Ishikawa (cell line): ENCODE measurements around the gene RNF227.

Experiments
- CEBPB ChIP-seq: IDR thresholded peaks from 2 replicates; pipeline ENCODE4 v1.6.1; 2012
- CREB1 ChIP-seq: IDR thresholded peaks from 2 replicates; pipeline ENCODE4 v1.6.1; 2012; ENCODE audit warnings: low read depth
- EGR1 ChIP-seq: IDR thresholded peaks from 2 replicates; pipeline ENCODE4 v1.6.1; 2012
- EP300 ChIP-seq: IDR thresholded peaks from 2 replicates; pipeline ENCODE4 v1.6.1; 2012; ENCODE audit warnings: borderline replicate concordance
- FOXM1 ChIP-seq: IDR thresholded peaks from 2 replicates; pipeline ENCODE4 v1.6.1; 2012; ENCODE audit warnings: low read depth, borderline replicate concordance
- RAD21 ChIP-seq: IDR thresholded peaks from 2 replicates; pipeline ENCODE4 v1.6.1; 2012; ENCODE audit warnings: low read depth
- TAF1 ChIP-seq: IDR thresholded peaks from 2 replicates; pipeline ENCODE4 v1.6.1; 2012; ENCODE audit warnings: low read depth, mild to moderate bottlenecking
- TCF12 ChIP-seq: IDR thresholded peaks from 2 replicates; pipeline ENCODE4 v1.6.1; 2012; ENCODE audit warnings: low read depth
- TEAD4 ChIP-seq: IDR thresholded peaks from 2 replicates; pipeline ENCODE4 v1.6.1; 2012
- YY1 ChIP-seq: IDR thresholded peaks from 2 replicates; pipeline ENCODE4 v1.6.1; 2012; ENCODE audit warnings: low read depth
- ZBTB7A ChIP-seq: IDR thresholded peaks from 2 replicates; pipeline ENCODE4 v1.6.1; 2012; ENCODE audit warnings: low read depth
- TF ChIP-seq, protein P1 (sequence below): IDR thresholded peaks from 2 replicates; pipeline ENCODE4 v1.6.1; 2012; ENCODE audit warnings: low read depth, mild to moderate bottlenecking
- TF ChIP-seq, protein P2 (sequence below): IDR thresholded peaks from 2 replicates; pipeline ENCODE4 v1.6.1; 2012
- TF ChIP-seq, protein P3 (sequence below): IDR thresholded peaks from 2 replicates; pipeline ENCODE4 v1.6.1; 2012

DNA sequence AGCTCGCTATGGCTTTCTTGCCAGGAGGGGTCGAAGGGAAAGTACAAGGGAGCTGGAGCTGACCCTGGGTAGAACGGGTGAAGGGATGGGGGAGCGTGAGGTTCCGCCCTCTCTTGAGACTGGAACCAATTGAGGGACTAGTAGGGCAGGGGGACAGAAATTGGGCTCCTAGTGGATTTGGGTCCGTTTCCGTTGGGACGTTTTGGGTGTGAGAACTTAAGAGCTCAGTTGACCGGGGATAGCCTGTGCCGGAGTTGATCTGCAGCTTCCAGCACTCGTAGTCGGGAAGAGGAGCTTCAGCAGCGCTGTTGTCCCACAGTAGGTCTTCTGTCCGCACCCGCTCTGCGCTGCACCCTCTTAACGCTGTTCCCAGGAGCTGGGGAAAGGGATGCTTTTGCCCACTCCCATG lies 16.4 kb upstream of the RNF227 start:
- TF ChIP-seq CREB1 (no peak), EGR1 (no peak), TAF1 (no peak), CEBPB (no peak), RAD21 (no peak), TCF12 (0 out of 2 replicates have a peak, but pooled peaks have one; percentile 16), ZBTB7A (no peak), EP300 (no peak), FOXM1 (no peak), TEAD4 (no peak), YY1 (no peak)
- TF ChIP-seq, protein P1, sequence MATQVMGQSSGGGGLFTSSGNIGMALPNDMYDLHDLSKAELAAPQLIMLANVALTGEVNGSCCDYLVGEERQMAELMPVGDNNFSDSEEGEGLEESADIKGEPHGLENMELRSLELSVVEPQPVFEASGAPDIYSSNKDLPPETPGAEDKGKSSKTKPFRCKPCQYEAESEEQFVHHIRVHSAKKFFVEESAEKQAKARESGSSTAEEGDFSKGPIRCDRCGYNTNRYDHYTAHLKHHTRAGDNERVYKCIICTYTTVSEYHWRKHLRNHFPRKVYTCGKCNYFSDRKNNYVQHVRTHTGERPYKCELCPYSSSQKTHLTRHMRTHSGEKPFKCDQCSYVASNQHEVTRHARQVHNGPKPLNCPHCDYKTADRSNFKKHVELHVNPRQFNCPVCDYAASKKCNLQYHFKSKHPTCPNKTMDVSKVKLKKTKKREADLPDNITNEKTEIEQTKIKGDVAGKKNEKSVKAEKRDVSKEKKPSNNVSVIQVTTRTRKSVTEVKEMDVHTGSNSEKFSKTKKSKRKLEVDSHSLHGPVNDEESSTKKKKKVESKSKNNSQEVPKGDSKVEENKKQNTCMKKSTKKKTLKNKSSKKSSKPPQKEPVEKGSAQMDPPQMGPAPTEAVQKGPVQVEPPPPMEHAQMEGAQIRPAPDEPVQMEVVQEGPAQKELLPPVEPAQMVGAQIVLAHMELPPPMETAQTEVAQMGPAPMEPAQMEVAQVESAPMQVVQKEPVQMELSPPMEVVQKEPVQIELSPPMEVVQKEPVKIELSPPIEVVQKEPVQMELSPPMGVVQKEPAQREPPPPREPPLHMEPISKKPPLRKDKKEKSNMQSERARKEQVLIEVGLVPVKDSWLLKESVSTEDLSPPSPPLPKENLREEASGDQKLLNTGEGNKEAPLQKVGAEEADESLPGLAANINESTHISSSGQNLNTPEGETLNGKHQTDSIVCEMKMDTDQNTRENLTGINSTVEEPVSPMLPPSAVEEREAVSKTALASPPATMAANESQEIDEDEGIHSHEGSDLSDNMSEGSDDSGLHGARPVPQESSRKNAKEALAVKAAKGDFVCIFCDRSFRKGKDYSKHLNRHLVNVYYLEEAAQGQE, result no peak
- TF ChIP-seq, protein P2, sequence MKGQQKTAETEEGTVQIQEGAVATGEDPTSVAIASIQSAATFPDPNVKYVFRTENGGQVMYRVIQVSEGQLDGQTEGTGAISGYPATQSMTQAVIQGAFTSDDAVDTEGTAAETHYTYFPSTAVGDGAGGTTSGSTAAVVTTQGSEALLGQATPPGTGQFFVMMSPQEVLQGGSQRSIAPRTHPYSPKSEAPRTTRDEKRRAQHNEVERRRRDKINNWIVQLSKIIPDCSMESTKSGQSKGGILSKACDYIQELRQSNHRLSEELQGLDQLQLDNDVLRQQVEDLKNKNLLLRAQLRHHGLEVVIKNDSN, result no peak
- TF ChIP-seq, protein P3, sequence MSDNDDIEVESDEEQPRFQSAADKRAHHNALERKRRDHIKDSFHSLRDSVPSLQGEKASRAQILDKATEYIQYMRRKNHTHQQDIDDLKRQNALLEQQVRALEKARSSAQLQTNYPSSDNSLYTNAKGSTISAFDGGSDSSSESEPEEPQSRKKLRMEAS, result no peak
